K562 (cell line): ENCODE measurements around the gene DLG4. TPM values are rescaled to one million over a fixed set of nuclear protein-coding genes. Genes with fewer than 3 reads are reported as not detected.
A peak's percentile ranks its signal among the peaks of the same experiment; 100 is the strongest.

Experiments used
- ATAC-seq: fragments of 200-7000 bp; cut with Tn5 transposase; 3 replicates; pipeline ENCODE4 v1.9.1; 2020; ENCODE audit warnings: moderate library complexity
- BruUV-seq: library from RNA; stranded (reverse); fragments of 400-500 nt; replicated peaks from 2 replicates; lab custom pipeline; 2021; lab: Mats Ljungman, UMichigan
- CTCF ChIA-PET: fragments of 300-600 bp; formaldehyde crosslinking; extraction: SDS; loops from one replicate; lab custom pipeline; 2021; ENCODE audit warnings: low intra/inter-chr PET ratio; lab: Yijun Ruan, JAX
- POLR2A ChIA-PET: fragments of 300-600, 350-650 bp; sonication (Branson Sonifier 250); formaldehyde crosslinking; extraction: SDS; loops from one replicate; lab custom pipeline; 2021; ENCODE audit warnings: antibody characterized with exemption, inconsistent platforms; lab: Yijun Ruan, JAX
- DNase-seq, 4 experiments: peaks; one replicate each; pipeline versions ENCODE4 v3.0.0 to v3.0.0-alpha.2; 2011 to 2018; ENCODE audit warnings: low spot score in 3 of 4, mixed read lengths in 3 of 4; ENCODE audit errors: extremely low read depth in 1 of 4
- FAIRE-seq: peaks from 2 replicates; lab custom pipeline; 2011; peaks lifted over from hg19 to GRCh38; lab: Jason Lieb, UNC
- H2AFZ ChIP-seq: 2 replicates; pipeline ENCODE4 v1.6.0; 2011; ENCODE audit warnings: low read depth, low read length, control low read depth, inconsistent platforms
- H3K27ac ChIP-seq: fragments of 200-600 bp; 3 replicates; pipeline ENCODE4 v1.8.0; 2011; ENCODE audit warnings: low read depth, mild to moderate bottlenecking, control low read depth, inconsistent platforms, low read length, moderate library complexity, mixed read lengths; ENCODE audit errors: extremely low read depth
- H3K27me3 ChIP-seq, 2 experiments: fragments of 300-600 bp in 1 of 2; 2 replicates in 1 of 2; 3 replicates in 1 of 2; pipeline versions ENCODE4 v1.6.0 to v1.8.0; 2011; ENCODE audit warnings: inconsistent platforms in 2 of 2, low read length in 2 of 2, mild to moderate bottlenecking in 1 of 2, mixed read lengths in 1 of 2, moderate library complexity in 1 of 2; ENCODE audit not compliant: control insufficient read depth in 2 of 2, insufficient read depth in 2 of 2
- H3K36me3 ChIP-seq: fragments of 300-600 bp; 3 replicates; pipeline ENCODE4 v1.8.0; 2011; ENCODE audit warnings: mild to moderate bottlenecking, low read length, inconsistent platforms; ENCODE audit not compliant: control insufficient read depth, insufficient read depth
- H3K4me1 ChIP-seq, 2 experiments: fragments of 200-600 bp in 1 of 2; replicated peaks in 1 of 2; 2 replicates in 1 of 2; 3 replicates in 1 of 2; pipeline versions ENCODE4 v1.5.1 to v1.8.0; 2011; ENCODE audit warnings: inconsistent platforms in 2 of 2, low read length in 2 of 2, mild to moderate bottlenecking in 1 of 2, mixed read lengths in 1 of 2, moderate library complexity in 1 of 2; ENCODE audit not compliant: control insufficient read depth in 2 of 2, insufficient read depth in 2 of 2
- H3K4me2 ChIP-seq: 2 replicates; pipeline ENCODE4 v1.6.1; 2011; ENCODE audit warnings: low read length, control low read depth, inconsistent platforms, mixed read lengths; ENCODE audit not compliant: insufficient read depth
- H3K4me3 ChIP-seq: fragments of 200-600 bp; sonication (generic), shearing (Covaris generic); 2 replicates; pipeline ENCODE4 v1.5.1; 2016; ENCODE audit warnings: control low read depth, inconsistent platforms
- H3K79me2 ChIP-seq: fragments of 200-600 bp; 3 replicates; pipeline ENCODE4 v1.8.0; 2011; ENCODE audit warnings: low read length, inconsistent platforms; ENCODE audit not compliant: control insufficient read depth, insufficient read depth
- H3K9ac ChIP-seq, 2 experiments: 2 replicates each; pipeline versions ENCODE4 v1.6.0 to v1.6.1; 2011; ENCODE audit warnings: low read depth in 2 of 2, low read length in 2 of 2, control low read depth in 1 of 2, inconsistent platforms in 1 of 2, mild to moderate bottlenecking in 1 of 2, mixed read lengths in 1 of 2; ENCODE audit not compliant: insufficient read depth in 1 of 2
- H3K9me1 ChIP-seq: one replicate; pipeline ENCODE4 v1.6.0; 2011; ENCODE audit warnings: inconsistent platforms, mild to moderate bottlenecking, low read length, moderate library complexity; ENCODE audit not compliant: control insufficient read depth, insufficient read depth
- H3K9me3 ChIP-seq: replicated peaks from 2 replicates; pipeline ENCODE4 v1.5.1; 2011; ENCODE audit warnings: low read depth, low read length, inconsistent platforms; ENCODE audit not compliant: control insufficient read depth, insufficient read depth
- H4K20me1 ChIP-seq: replicated peaks from 2 replicates; pipeline ENCODE4 v1.6.1; 2011; ENCODE audit warnings: low read length, inconsistent platforms, mixed read lengths; ENCODE audit not compliant: control insufficient read depth, insufficient read depth
- CUX1 ChIP-seq: fragments of 200-800 bp; sonication (Bioruptor generic); IDR thresholded peaks from 2 replicates; pipeline ENCODE4 v1.6.1; 2016; ENCODE audit warnings: missing genetic modification characterization, missing compliant biosample characterization
- EP300 ChIP-seq: IDR thresholded peaks from 2 replicates; pipeline ENCODE4 v1.6.1; 2012; ENCODE audit warnings: low read length, improper control_type of control experiment
- GMEB1 ChIP-seq: fragments of 250-450 bp; sonication (Bioruptor Pico); IDR thresholded peaks from 2 replicates; pipeline ENCODE4 v1.4.0; 2020; ENCODE audit warnings: mild to moderate bottlenecking
- HMGN3 ChIP-seq: IDR thresholded peaks from 2 replicates; pipeline ENCODE4 v1.6.1; 2011; ENCODE audit warnings: borderline replicate concordance, low read depth, mild to moderate bottlenecking, mixed read lengths, low read length; ENCODE audit not compliant: insufficient read length; ENCODE audit errors: extremely low read depth
- RHOXF2B ChIP-seq: fragments of 250-450 bp; sonication (Bioruptor Pico); conservative IDR thresholded peaks from 2 replicates; pipeline ENCODE4 v1.5.1; 2021
- TSC22D4 ChIP-seq: fragments of 450-650 bp; IDR thresholded peaks from 2 replicates; pipeline ENCODE4 v1.6.1; 2016; ENCODE audit warnings: missing genetic modification characterization, missing biosample characterization, control low read depth
- ZFX ChIP-seq: sonication (generic); formaldehyde crosslinking; IDR thresholded peaks from 2 replicates; pipeline ENCODE4 v1.8.0; 2022; ENCODE audit warnings: mild to moderate bottlenecking, missing genetic modification reagents, moderate library complexity
- ZNF695 ChIP-seq: fragments of 450-650 bp; formaldehyde crosslinking; IDR thresholded peaks from 2 replicates; pipeline ENCODE4 v1.4.0; 2020; ENCODE audit warnings: mild to moderate bottlenecking, moderate library complexity
- WGBS: fragments of 100-300 bp; shearing (Covaris generic); methylation state at CpG from one replicate; pipeline ENCODE4 v1.1.6; 2016; ENCODE audit warnings: low coverage, mixed read lengths; ENCODE audit not compliant: insufficient coverage; ENCODE audit errors: missing lambda C conversion rate; 5-methylcytosine and 5-hydroxymethylcytosine counted together
- in situ Hi-C: fragments of 300-500 bp; cut with MboI; formaldehyde crosslinking; loops from 4 replicates; pipeline ENCODE4 v1.15.0; 2018; ENCODE audit warnings: inconsistent platforms, mixed read lengths
- intact Hi-C: fragments of 100-400 bp; cut with micrococcal nuclease; formaldehyde crosslinking; loops from 2 replicates; pipeline ENCODE4 v1.14.2; 2022
- polyA plus RNA-seq, 8 experiments: library from polyadenylated mRNA; depleted of rRNA in 4 of 8; stranded (reverse) in 5 of 8; unstranded in 3 of 8; fragments of >200 nt; fragmentation: Nextera tagmentation in 2 of 8; fragmentation: Illumina TruSeq in 1 of 8; extraction: Ambion mirVana in 2 of 8; extraction: Trizol in 1 of 8; gene quantifications; 2 replicates each; pipeline versions ENCODE4 v1.2.1 to v1.2.3, GENCODE V29; 2011 to 2014; ENCODE audit warnings: inconsistent platforms in 1 of 8, missing spikeins in 1 of 8
- total RNA-seq, 7 experiments: library from RNA; depleted of rRNA in 6 of 7; stranded (reverse); fragments of >200 nt in 6 of 7; fragmentation: Illumina TruSeq in 2 of 7; extraction: Trizol in 2 of 7; gene quantifications; 2 replicates each; pipeline versions ENCODE4 v1.2.1 to v1.2.3, GENCODE V29; 2011 to 2021; ENCODE audit warnings: low replicate concordance in 1 of 7
- TF ChIP-seq, protein P1 (sequence below): sonication (generic); formaldehyde crosslinking; IDR thresholded peaks from 2 replicates; pipeline ENCODE4 v1.8.1; 2023; ENCODE audit warnings: mild to moderate bottlenecking, missing genetic modification reagents

DLG4 gene
- total and polyA plus RNA-seq, 9 of the 15 experiments (the other 6 are each of a cell fraction or from before 2014, with no cell fraction given), result 0.03 to 12.0 (median 4.1) TPM

DNA sequence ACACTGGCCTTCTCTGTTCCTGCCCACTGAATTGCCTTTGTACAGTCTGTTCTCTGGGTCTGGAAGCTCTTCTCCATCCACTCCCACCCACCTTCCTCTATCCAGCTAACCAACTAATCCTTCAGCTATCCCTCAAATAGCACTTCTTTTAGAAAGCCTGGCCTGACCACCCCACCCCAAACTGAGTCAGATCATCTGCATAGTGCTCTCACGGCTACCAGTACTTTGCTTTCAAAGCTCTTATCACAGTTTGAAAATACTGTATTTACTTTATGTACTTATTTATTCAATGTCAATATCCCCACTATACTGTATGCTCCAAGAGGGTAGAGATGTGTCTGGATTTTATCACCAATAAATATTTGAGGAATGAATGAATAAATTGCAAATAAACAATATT, 47.1 kb upstream of the DLG4 start:
- in situ Hi-C loops (no loop called here), intact Hi-C loops (no loop called here)
- Histone ChIP-seq H3K4me2 (no peak overlapping the region), H3K27ac (peak overlapping the region; percentile 24; the same call in 1 of the 3 replicates), H3K36me3 (no peaks in the 10 kb centered on the region), H3K79me2 (no peaks in the 10 kb centered on the region), H2AFZ (peak overlapping the region; percentile 78), H3K9me1 (no peaks in the 10 kb centered on the region), H3K27me3 (no peaks in the 10 kb centered on the region), H4K20me1 (no peaks in the 10 kb centered on the region), H3K9ac (peak overlapping the region in 1 of 2 experiments; percentile 58; a peak in 1 of 4 replicates), H3K4me3 (no peak overlapping the region), H3K9me3 (no peaks in the 10 kb centered on the region), H3K4me1 (peaks cover 10 to 23% of the 10 kb centered on the region in 2 experiments; a peak in 4 of 5 replicates)
- TF ChIP-seq TSC22D4 (tag) (no peak), ZNF695 (CRISPR knock-in tag) (no peak), EP300 (no peak), RHOXF2B (CRISPR knock-in tag) (no peak), ZFX (CRISPR knock-in tag) (no peak), CUX1 (CRISPR knock-in tag) (no peak), HMGN3 (no peak), GMEB1 (no peak)
- TF ChIP-seq, protein P1, sequence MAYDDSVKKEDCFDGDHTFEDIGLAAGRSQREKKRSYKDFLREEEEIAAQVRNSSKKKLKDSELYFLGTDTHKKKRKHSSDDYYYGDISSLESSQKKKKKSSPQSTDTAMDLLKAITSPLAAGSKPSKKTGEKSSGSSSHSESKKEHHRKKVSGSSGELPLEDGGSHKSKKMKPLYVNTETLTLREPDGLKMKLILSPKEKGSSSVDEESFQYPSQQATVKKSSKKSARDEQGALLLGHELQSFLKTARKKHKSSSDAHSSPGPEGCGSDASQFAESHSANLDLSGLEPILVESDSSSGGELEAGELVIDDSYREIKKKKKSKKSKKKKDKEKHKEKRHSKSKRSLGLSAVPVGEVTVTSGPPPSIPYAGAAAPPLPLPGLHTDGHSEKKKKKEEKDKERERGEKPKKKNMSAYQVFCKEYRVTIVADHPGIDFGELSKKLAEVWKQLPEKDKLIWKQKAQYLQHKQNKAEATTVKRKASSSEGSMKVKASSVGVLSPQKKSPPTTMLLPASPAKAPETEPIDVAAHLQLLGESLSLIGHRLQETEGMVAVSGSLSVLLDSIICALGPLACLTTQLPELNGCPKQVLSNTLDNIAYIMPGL (CRISPR knock-in tag), result no peak
- ChIA-PET POLR2A (interaction anchor here (0.6 to 1.2 kb wide), 3 partner anchors 15 to 419 kb away, joined by 3 read pairs; partner anchors contain the start of genes CTDNEP1 and ELP5), CTCF (no interaction called here)
- 33% methylated on average over 1 of the region's 1 CpG for WGBS
- DNase-seq, result no peak
- no peak for ATAC-seq
- FAIRE-seq, result no peak
- no TSS peak for BruUV-seq
